ENCODE measurements around the gene SPATA33. TPM values are rescaled to one million over a fixed set of nuclear protein-coding genes. Genes with fewer than 3 reads are reported as not detected.

Gene SPATA33
- polyA plus RNA-seq, 1 experiment, result 2.6 TPM

DNA sequence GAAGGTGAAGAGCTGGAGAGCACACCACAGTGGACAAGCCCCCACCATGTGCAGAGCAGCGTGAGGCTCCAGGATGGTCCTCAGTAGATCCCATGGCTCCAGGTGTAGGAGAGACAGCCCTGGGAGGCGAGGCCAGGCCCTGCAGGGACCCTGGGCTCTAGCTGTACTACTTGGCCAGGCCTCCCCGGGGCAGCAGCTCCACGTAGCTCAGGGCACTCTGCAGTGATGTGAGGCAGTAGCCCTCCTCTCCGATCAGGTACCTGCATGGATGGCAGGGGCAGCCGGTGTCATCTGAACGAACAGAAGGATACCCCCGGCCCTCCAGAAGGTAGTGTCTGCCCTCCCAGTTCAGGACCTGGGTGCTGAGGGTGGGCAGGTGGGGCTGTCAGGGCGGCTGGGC lies 50.1 kb downstream of the SPATA33 start:
- Histone ChIP-seq H3K27me3 (ENCODE audit: control insufficient read depth, insufficient read depth, low read length) (no peaks in the 10 kb centered on the region), H3K36me3 (ENCODE audit: control insufficient read depth, insufficient read depth, low read length) (peaks cover 3% of the 10 kb centered on the region; the same call in 1 of the 2 replicates), H3K4me3 (ENCODE audit: low read depth, low read length) (no peak overlapping the region)
- ChIA-PET POLR2A (no interaction called here), CTCF (interaction anchor here (1.0 kb wide), 1 partner anchor 8 kb away, joined by 3 read pairs; no protein-coding TSS in a partner anchor)
- no peak for TF ChIP-seq CTCF (IDR thresholded peaks at IDR 0.05; ENCODE audit: insufficient read depth, low read depth, low read length)
- no peak for DNase-seq (ENCODE audit: low read depth)

DNA sequence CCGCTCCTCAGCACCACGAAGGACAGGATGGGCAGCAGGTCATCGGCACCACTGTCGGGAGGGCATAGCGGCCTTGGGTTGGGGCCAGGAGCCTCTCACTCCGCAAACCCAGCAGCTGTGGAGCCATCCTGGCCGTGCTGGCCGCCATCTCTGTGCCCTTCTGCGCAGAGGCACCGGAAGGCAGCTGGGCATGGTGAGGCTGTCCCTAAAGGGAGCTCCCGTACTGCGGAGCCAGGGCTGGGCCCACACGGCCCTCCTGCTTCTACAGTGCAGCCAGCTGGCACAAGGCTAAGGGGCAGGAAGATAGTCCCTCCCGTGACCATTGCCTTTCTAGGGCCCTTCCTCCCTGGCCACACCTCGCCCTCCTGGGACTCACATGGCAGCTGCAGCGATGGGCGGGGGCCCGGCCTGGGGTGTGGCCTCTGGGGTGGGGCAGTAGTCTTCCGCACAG lies 50.9 kb downstream of the SPATA33 start:
- POLR2A ChIA-PET, result no interaction called here
- peaks cover 3% of the 10 kb centered on the region; the same call in 1 of the 2 replicates for H3K36me3 ChIP-seq (ENCODE audit: control insufficient read depth, insufficient read depth, low read length)
- no peak for TF ChIP-seq CTCF (IDR thresholded peaks at IDR 0.05; ENCODE audit: insufficient read depth, low read depth, low read length)
- DNase-seq (ENCODE audit: low read depth), result no peak
- CTCF ChIA-PET, result interaction anchor here (1.0 to 1.2 kb wide), 2 partner anchors 152 to 153 kb away, joined by 3 read pairs; no protein-coding TSS in a partner anchor
- no peak overlapping the region for H3K4me3 ChIP-seq (ENCODE audit: low read depth, low read length)
- no peaks in the 10 kb centered on the region for H3K27me3 ChIP-seq (ENCODE audit: control insufficient read depth, insufficient read depth, low read length)

DNA sequence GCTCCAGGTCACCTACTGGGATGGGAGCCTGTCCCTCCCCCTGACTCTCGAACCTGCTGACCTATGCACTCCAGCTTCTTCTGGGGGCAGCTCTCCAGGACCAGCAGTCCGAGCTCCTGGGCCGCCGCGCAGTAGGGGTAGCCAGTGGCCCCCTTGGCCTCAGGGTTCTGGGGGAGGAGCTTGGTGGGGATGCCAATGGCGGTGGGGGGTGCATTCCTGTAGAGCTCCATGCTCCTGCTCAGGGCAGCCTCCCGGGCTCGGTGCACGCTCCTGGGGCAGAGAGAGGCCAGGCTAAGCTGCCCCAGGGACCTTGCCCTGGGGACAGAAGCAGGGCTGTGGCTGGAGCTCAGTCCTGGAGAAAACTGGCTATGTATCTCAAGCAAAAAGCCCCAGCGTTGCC lies 51.5 kb downstream of the SPATA33 start:
- H3K4me3 ChIP-seq (ENCODE audit: low read depth, low read length), result no peak overlapping the region
- CTCF ChIA-PET, result interaction anchor here (1.0 to 1.2 kb wide), 2 partner anchors 151 to 152 kb away, joined by 3 read pairs; no protein-coding TSS in a partner anchor
- no peak for DNase-seq (ENCODE audit: low read depth)
- POLR2A ChIA-PET, result no interaction called here
- peaks cover 3% of the 10 kb centered on the region; the same call in 1 of the 2 replicates for H3K36me3 ChIP-seq (ENCODE audit: control insufficient read depth, insufficient read depth, low read length)
- TF ChIP-seq CTCF (IDR thresholded peaks at IDR 0.05; ENCODE audit: insufficient read depth, low read depth, low read length), result no peak
- no peaks in the 10 kb centered on the region for H3K27me3 ChIP-seq (ENCODE audit: control insufficient read depth, insufficient read depth, low read length)

DNA sequence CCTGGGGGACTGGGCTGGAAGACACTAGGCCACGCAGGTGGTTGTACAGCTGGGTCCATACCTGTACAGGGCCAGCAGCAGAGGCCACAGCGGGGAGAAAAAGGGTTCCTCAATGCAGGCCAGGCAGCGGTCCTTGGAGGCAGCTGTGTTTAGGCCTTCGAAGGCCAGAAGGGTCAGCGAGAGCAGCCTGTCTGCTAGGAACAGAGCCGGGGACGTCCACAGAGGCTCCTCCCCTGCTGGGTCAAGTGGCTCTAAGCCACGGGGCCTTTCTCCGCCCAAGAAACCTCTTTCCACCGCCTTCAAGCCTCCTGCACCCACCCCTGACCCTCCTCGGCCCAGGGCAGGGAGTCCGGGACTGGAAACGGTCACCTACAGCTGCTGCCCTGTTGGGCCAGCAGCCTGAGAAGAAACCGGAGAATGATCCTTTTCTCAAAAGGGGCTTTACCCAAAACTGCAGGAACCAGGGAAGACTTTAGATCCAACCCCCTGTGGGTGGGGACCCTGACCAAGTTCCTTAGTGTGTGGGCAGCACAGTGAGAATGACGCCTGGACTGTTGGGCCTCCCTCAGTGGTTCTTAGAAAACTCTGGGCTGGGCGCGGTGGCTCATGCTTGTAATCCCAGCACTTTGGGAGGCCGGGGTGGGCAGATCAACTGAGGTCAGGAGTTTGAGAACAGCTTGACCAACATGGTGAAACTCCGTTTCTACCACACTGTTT lies 52.2 kb downstream of the SPATA33 start:
- H3K27me3 ChIP-seq (ENCODE audit: control insufficient read depth, insufficient read depth, low read length), result no peaks in the 10 kb centered on the region
- CTCF ChIA-PET, result interaction anchor here (1.3 kb wide), 1 partner anchor 151 kb away, joined by 3 read pairs; no protein-coding TSS in a partner anchor
- no peak for TF ChIP-seq CTCF (IDR thresholded peaks at IDR 0.05; ENCODE audit: insufficient read depth, low read depth, low read length)
- no peak overlapping the region for H3K4me3 ChIP-seq (ENCODE audit: low read depth, low read length)
- POLR2A ChIA-PET, result no interaction called here
- DNase-seq (ENCODE audit: low read depth), result no peak
- peaks cover 3% of the 10 kb centered on the region; the same call in 1 of the 2 replicates for H3K36me3 ChIP-seq (ENCODE audit: control insufficient read depth, insufficient read depth, low read length)

GRCh38 chr16:89710709-89711564 lies 53.3 kb downstream of the SPATA33 start:
- no peaks in the 10 kb centered on the region for H3K27me3 ChIP-seq (ENCODE audit: control insufficient read depth, insufficient read depth, low read length)
- CTCF ChIA-PET, result interaction anchor here (0.5 to 1.3 kb wide), 2 partner anchors 130 to 150 kb away, joined by 3 read pairs; no protein-coding TSS in a partner anchor
- POLR2A ChIA-PET, result no interaction called here

More at GRCh38 chr16:89710709-89711564, 53.3 kb downstream of the SPATA33 start:
- no peak for DNase-seq (ENCODE audit: low read depth)
- peaks cover 4% of the 10 kb centered on the region for H3K36me3 ChIP-seq (ENCODE audit: control insufficient read depth, insufficient read depth, low read length)
- H3K4me3 ChIP-seq (ENCODE audit: low read depth, low read length), result no peak overlapping the region
- no peak for TF ChIP-seq CTCF (IDR thresholded peaks at IDR 0.05; ENCODE audit: insufficient read depth, low read depth, low read length)
